ENCODE data around the gene HNRNPDL.
"Not testable (repeated sequence)": the region's sequence is repeated elsewhere in the genome, so short reads cannot be mapped to it uniquely, and the experiment has no call there.

The HNRNPDL gene

GRCh38 chr4:82430193-82430963 is at the start of gene HNRNPDL, which contains the start of gene ENOPH1:
Gene HNRNPDL (minus strand): TSS chr4:82430462. CDS start chr4:82429690, 772 bp downstream.
Gene ENOPH1 (plus strand): TSS chr4:82430590. CDS start chr4:82430830, 240 bp downstream.
- peak; percentile 97 for DNase-seq

- DNase-seq, result no peak
Measured at GRCh38 chr4:82479562-82479961, 49.3 kb upstream of the HNRNPDL start.

- not testable (repeated sequence) for DNase-seq
Measured at GRCh38 chr4:82477469-82477868, 47.2 kb upstream of the HNRNPDL start.

- not testable (repeated sequence) for DNase-seq
Measured at GRCh38 chr4:82475931-82476330, 45.7 kb upstream of the HNRNPDL start.

- no peak for DNase-seq
Measured at GRCh38 chr4:82473621-82474164, 43.4 kb upstream of the HNRNPDL start.

GRCh38 chr4:82473080-82473479 is 42.8 kb upstream of the HNRNPDL start:
- DNase-seq, result not testable (repeated sequence)

GRCh38 chr4:82469791-82470345 is 39.6 kb upstream of the HNRNPDL start:
- DNase-seq, result peak; percentile 67

- peak; percentile 40 for DNase-seq
Measured at GRCh38 chr4:82467471-82467870, 37.2 kb upstream of the HNRNPDL start.

GRCh38 chr4:82463221-82463620 is 33.0 kb upstream of the HNRNPDL start:
- no peak for DNase-seq

- peak; percentile 83 for DNase-seq
Measured at GRCh38 chr4:82462415-82462831, 32.2 kb upstream of the HNRNPDL start.

- no peak for DNase-seq
Measured at GRCh38 chr4:82461710-82462109, 31.4 kb upstream of the HNRNPDL start.

- no peak for DNase-seq
Measured at GRCh38 chr4:82458729-82459128, 28.5 kb upstream of the HNRNPDL start.

GRCh38 chr4:82457266-82457665 is 27.0 kb upstream of the HNRNPDL start:
- no peak for DNase-seq

- DNase-seq, result no peak
Measured at GRCh38 chr4:82452026-82452425, 21.8 kb upstream of the HNRNPDL start.

GRCh38 chr4:82450966-82451755 is 20.9 kb upstream of the HNRNPDL start:
- DNase-seq, result no peak

GRCh38 chr4:82447886-82448285 is 17.6 kb upstream of the HNRNPDL start:
- no peak for DNase-seq

GRCh38 chr4:82439088-82439487 is 8.8 kb upstream of the HNRNPDL start:
- no peak for DNase-seq

GRCh38 chr4:82437285-82438005 is 7.2 kb upstream of the HNRNPDL start:
- DNase-seq, result peak; percentile 15

GRCh38 chr4:82436780-82437179 is 6.5 kb upstream of the HNRNPDL start:
- DNase-seq, result no peak

- DNase-seq, result no peak
Measured at GRCh38 chr4:82436130-82436529, 5.9 kb upstream of the HNRNPDL start.

- no peak for DNase-seq
Measured at GRCh38 chr4:82434949-82435348, 4.7 kb upstream of the HNRNPDL start.

- DNase-seq, result no peak
Measured at GRCh38 chr4:82433791-82434190, 3.5 kb upstream of the HNRNPDL start.

- DNase-seq, result no peak
Measured at GRCh38 chr4:82432596-82432995, 2.3 kb upstream of the HNRNPDL start.
